Kidney epithelial cell (primary cell): ENCODE measurements around the gene PHOX2A. TPM values are rescaled to one million over a fixed set of nuclear protein-coding genes. Genes with fewer than 3 reads are reported as not detected.

ENCODE experiments used
- DNase-seq: peaks from one replicate; pipeline ENCODE4 v3.0.0-alpha.2; 2010; ENCODE audit warnings: low read depth
- H3K27me3 ChIP-seq: 2 replicates; pipeline ENCODE4 v1.6.0; 2011; ENCODE audit warnings: low read length; ENCODE audit not compliant: control insufficient read depth, insufficient read depth
- H3K36me3 ChIP-seq: 2 replicates; pipeline ENCODE4 v1.5.1; 2011; ENCODE audit warnings: low read length; ENCODE audit not compliant: control insufficient read depth, insufficient read depth
- H3K4me3 ChIP-seq: 2 replicates; pipeline ENCODE4 v1.5.1; 2011; ENCODE audit warnings: low read depth, mild to moderate bottlenecking, control low read depth, low read length
- total RNA-seq: library from RNA; depleted of rRNA; stranded (reverse); fragments of >200 nt; gene quantifications from 2 replicates; pipeline ENCODE4 v1.2.3, GENCODE V29; 2015
- TF ChIP-seq, protein P1 (sequence below): IDR thresholded peaks from 2 replicates; pipeline ENCODE4 v1.5.1; 2011; ENCODE audit warnings: mild to moderate bottlenecking, moderate library complexity, low read length, control low read depth, inconsistent platforms; ENCODE audit not compliant: insufficient read depth, poor library complexity, severe bottlenecking

Gene PHOX2A
- total RNA-seq, 1 donor from 2014 or later: not detected

DNA sequence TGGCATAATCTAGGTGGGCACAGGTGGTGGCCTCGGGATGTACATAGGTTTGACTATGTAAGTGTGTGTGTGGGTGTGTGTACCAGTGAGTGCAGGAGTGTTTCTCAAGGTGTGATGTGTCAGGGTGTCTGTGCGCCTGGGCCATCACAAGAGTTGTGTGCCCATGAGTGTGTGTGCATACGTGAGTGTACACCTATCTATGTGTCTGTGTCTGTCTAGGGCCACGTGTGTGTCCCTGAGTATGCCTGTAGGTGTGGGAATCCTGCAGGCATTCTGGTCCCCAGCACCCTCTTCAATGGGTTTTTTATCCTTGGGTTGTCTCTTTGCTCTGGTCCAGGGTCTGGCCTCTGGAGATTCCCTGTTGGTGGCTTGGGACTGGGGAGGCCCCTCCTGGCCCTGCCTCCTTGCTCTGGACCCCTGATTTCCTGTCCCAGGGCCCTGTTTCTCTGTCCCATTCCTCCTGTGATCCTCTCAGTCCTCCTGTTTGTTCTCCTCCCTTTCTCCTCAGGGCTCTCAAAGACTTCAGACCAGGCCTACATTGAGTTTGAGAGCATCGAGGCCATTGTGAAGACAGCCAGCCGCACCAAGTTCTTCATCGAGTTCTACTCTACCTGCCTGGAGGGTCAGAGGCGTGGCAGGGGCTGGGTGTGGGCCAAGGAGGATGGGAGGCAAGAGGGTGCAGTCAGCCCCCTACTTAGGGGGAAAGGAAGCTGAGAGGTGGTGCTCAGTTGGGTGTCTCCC, 10.0 kb downstream of the PHOX2A start:
- Histone ChIP-seq H3K4me3 (no peak overlapping the region), H3K27me3 (peaks cover 3% of the 10 kb centered on the region), H3K36me3 (peaks cover 23% of the 10 kb centered on the region)
- TF ChIP-seq, protein P1, sequence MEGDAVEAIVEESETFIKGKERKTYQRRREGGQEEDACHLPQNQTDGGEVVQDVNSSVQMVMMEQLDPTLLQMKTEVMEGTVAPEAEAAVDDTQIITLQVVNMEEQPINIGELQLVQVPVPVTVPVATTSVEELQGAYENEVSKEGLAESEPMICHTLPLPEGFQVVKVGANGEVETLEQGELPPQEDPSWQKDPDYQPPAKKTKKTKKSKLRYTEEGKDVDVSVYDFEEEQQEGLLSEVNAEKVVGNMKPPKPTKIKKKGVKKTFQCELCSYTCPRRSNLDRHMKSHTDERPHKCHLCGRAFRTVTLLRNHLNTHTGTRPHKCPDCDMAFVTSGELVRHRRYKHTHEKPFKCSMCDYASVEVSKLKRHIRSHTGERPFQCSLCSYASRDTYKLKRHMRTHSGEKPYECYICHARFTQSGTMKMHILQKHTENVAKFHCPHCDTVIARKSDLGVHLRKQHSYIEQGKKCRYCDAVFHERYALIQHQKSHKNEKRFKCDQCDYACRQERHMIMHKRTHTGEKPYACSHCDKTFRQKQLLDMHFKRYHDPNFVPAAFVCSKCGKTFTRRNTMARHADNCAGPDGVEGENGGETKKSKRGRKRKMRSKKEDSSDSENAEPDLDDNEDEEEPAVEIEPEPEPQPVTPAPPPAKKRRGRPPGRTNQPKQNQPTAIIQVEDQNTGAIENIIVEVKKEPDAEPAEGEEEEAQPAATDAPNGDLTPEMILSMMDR: no peak
- no peak for DNase-seq

DNA sequence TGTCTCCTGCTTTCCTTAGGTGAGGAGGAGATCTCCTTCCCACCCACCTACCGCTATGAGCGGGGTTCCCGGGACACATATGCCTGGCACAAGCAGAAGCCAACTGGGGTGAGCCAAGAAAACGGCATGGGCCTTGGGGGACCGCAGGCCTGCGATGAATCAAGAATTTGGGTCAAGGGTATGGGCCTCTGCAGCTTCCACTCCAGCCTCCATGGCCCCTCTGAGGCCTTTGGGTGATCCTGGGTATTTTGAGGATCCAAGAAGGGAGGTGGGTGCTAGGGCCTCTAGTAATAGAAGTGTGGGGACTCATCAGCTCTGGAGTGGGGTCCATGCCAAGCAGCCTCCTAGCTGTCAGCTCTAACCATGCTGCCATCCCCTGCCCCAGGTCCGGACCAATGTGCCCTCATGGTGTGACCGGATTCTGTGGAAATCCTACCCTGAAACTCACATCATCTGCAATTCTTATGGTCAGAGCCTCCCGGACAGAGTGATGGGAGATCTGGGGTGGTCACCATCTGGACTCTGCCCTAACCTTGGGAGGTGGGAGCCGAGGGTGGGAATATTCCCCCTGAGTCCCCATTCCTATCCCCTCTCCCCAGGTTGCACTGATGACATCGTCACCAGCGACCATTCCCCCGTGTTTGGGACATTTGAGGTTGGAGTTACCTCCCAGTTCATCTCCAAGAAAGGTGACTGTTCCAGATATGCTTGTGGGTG, 10.8 kb downstream of the PHOX2A start:
- Histone ChIP-seq H3K4me3 (no peak overlapping the region), H3K27me3 (no peaks in the 10 kb centered on the region), H3K36me3 (peaks cover 22% of the 10 kb centered on the region)
- TF ChIP-seq, protein P1: no peak
- DNase-seq: no peak

DNA sequence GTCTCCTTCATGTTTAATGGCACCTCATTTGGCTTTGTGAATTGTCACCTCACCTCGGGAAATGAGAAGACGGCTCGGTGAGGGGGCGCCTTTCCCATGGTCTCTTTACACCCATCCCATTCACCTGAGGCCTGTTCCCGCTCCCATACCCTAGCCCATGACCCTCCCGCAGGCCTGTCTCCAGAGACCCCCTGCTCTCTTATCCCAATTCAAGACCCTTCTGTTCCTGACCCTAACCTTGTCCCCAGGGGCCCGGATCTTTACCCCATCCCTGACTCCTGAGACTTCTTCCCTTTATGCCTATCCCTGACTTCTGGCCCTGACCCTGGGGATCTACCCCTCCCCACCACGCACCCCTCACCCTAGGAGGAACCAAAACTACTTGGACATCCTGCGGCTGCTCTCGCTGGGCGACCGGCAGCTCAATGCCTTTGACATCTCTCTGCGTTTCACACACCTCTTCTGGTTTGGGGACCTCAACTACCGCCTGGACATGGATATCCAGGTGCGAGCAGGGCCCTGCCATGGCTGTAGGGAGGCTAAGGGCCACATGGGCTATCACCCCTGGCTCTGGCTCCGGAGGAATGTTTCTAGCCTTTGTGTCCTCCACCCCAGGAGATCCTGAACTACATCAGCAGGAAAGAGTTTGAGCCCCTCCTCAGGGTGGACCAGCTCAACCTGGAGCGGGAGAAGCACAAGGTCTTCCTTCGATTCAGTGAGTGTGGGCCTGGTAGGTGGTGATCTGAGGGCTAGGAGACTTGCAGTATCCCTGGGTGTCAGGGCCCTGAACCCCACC, 11.5 kb downstream of the PHOX2A start:
- peaks cover 22% of the 10 kb centered on the region for H3K36me3 ChIP-seq
- DNase-seq: no peak
- TF ChIP-seq, protein P1: no peak
- no peak overlapping the region for H3K4me3 ChIP-seq
- H3K27me3 ChIP-seq: no peaks in the 10 kb centered on the region

DNA sequence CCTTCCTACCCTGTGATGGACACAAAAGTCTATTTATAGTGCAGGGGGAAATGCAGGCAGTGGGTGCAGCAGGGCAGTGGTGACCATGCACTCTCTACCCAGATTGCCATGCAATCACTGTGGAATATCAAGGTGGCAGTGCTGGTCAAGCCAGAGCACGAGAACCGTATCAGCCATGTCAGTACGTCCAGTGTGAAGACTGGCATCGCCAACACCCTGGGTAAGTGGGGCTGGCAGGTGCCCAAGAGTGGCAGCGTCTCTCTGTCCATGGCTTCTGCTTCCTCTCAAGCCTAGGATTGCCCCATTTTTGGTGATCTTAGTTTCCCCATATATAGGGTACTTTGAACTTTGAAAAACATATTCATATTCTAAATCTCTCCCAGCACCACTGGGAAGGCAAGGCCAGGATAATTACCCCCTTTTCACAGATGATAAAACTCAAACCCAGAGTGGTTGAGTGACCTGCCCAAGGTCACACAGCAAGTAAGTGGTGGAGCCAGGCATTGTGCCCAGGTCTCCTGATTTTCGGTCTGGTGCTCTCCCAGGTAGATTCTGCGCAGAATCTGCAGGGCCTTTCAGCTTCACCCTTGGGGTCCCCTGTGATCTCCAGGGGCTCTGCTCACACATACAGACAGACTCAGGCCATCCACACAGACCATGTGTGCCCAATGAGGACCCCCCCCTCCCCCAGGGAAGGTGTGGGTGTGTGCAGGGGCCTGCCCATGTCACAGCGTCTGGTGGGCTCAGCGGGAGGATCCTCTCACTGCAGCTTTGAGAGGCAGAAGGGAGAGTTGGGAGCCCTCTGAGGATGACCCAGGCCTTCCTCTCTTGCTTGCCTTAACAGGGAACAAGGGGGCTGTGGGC, 12.3 kb downstream of the PHOX2A start:
- TF ChIP-seq, protein P1: no peak
- H3K27me3 ChIP-seq: no peaks in the 10 kb centered on the region
- H3K36me3 ChIP-seq: peaks cover 17% of the 10 kb centered on the region
- no peak for DNase-seq
- H3K4me3 ChIP-seq: no peak overlapping the region

DNA sequence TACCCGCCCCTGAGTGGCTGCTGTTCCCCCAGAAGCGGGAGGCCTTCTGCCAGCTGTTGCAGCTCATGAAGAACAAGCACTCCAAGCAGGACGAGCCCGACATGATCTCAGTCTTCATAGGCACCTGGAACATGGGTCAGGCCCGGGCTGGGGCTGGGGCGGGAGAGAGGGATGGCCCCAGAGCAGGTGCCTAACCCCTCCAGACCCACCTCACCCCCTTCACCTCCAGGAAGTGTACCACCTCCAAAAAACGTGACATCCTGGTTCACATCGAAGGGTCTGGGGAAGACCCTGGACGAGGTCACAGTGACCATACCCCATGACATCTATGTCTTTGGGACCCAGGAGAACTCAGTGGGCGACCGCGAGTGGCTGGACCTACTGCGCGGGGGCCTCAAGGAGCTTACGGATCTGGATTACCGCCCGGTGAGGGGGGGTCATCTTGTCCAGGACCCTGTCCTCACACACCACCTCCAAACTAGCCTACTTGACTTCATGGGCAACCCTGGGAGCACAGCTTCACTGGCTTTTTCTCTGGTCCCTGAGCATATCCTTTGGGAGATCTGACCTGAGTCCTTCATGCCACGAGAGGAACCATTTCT, 13.1 kb downstream of the PHOX2A start:
- no peaks in the 10 kb centered on the region for H3K27me3 ChIP-seq
- H3K4me3 ChIP-seq: no peak overlapping the region
- H3K36me3 ChIP-seq: peaks cover 17% of the 10 kb centered on the region
- DNase-seq: no peak
- TF ChIP-seq, protein P1: no peak
